GM19328 (cell line): ENCODE data around the gene ZRSR2.
"Not testable (repeated sequence)": the region's sequence is repeated elsewhere in the genome, so short reads cannot be mapped to it uniquely, and the experiment has no call there.

Experiments
- ATAC-seq: cut with Tn5 transposase; IDR thresholded peaks from one replicate; pipeline ENCODE4 v1.9.1; 2021; ENCODE audit warnings: mild to moderate bottlenecking, moderate library complexity; ENCODE audit not compliant: unreplicated experiment

The ZRSR2 gene

GRCh38 chrX:15789979-15790768, at the start of gene ZRSR2:
ZRSR2 (plus strand) TSS chrX:15790484; CDS start chrX:15790496, 12 bp downstream.
- ATAC-seq = peak; percentile 91

GRCh38 chrX:15744181-15744867, 46.0 kb upstream of the ZRSR2 start:
- no peak for ATAC-seq

GRCh38 chrX:15745179-15745578, 45.1 kb upstream of the ZRSR2 start:
- no peak for ATAC-seq

- not testable (repeated sequence) for ATAC-seq
These were observed 43.6 kb upstream of the ZRSR2 start for GRCh38 chrX:15746651-15747050.

GRCh38 chrX:15747626-15748173, 42.6 kb upstream of the ZRSR2 start:
- no peak for ATAC-seq

- no peak for ATAC-seq
These were observed 41.4 kb upstream of the ZRSR2 start for GRCh38 chrX:15748841-15749240.

- ATAC-seq = peak; percentile 77
These were observed 40.4 kb upstream of the ZRSR2 start for GRCh38 chrX:15749642-15750610.

GRCh38 chrX:15750611-15751154, 39.6 kb upstream of the ZRSR2 start:
- no peak for ATAC-seq

- ATAC-seq = no peak
These were observed 39.0 kb upstream of the ZRSR2 start for GRCh38 chrX:15751155-15751819.

- no peak for ATAC-seq
These were observed 35.2 kb upstream of the ZRSR2 start for GRCh38 chrX:15755091-15755490.

GRCh38 chrX:15758140-15758539, 32.1 kb upstream of the ZRSR2 start:
- ATAC-seq = no peak

- not testable (repeated sequence) for ATAC-seq
These were observed 30.4 kb upstream of the ZRSR2 start for GRCh38 chrX:15759886-15760285.

GRCh38 chrX:15761564-15762191, 28.6 kb upstream of the ZRSR2 start:
- no peak for ATAC-seq

- ATAC-seq = no peak
These were observed 20.9 kb upstream of the ZRSR2 start for GRCh38 chrX:15769300-15769954.

GRCh38 chrX:15781961-15782699, 8.2 kb upstream of the ZRSR2 start:
- ATAC-seq = peak; percentile 71

- no peak for ATAC-seq
These were observed 5.0 kb upstream of the ZRSR2 start for GRCh38 chrX:15785176-15785750.

- ATAC-seq = no peak
These were observed 3.4 kb upstream of the ZRSR2 start for GRCh38 chrX:15786915-15787314.

GRCh38 chrX:15790769-15791290, 546 bp downstream of the ZRSR2 start:
- ATAC-seq = peak; percentile 25
